ENCODE results near the gene TSNAXIP1.
"Not testable (repeated sequence)": the region's sequence is repeated elsewhere in the genome, so short reads cannot be mapped to it uniquely, and the experiment has no call there.

Gene TSNAXIP1

GRCh38 chr16:67783353-67783725 is 23.4 kb upstream of the TSNAXIP1 start:
- no peak for FAIRE-seq

DNA sequence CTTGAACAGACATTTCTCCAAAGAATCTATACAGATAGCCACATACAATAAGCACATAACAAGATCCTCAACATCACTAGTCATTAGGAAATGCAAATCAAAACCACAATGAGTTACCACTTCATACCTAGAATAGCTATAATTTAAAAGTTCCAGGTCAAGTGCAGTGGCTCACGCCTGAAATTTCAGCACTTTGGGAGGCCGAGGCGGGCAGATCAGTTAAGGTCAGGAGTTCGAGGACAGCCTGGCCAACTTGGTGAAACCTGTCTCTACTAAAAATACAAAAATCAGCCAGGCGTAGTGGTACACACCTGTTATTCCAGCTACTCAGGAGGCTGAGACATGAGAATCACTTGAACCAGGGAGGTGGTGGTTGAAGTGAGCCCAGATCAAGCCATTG is 20.2 kb upstream of the TSNAXIP1 start:
- FAIRE-seq, result no peak

- FAIRE-seq, result no peak
Measured at GRCh38 chr16:67790071-67790470, 16.6 kb upstream of the TSNAXIP1 start.

DNA sequence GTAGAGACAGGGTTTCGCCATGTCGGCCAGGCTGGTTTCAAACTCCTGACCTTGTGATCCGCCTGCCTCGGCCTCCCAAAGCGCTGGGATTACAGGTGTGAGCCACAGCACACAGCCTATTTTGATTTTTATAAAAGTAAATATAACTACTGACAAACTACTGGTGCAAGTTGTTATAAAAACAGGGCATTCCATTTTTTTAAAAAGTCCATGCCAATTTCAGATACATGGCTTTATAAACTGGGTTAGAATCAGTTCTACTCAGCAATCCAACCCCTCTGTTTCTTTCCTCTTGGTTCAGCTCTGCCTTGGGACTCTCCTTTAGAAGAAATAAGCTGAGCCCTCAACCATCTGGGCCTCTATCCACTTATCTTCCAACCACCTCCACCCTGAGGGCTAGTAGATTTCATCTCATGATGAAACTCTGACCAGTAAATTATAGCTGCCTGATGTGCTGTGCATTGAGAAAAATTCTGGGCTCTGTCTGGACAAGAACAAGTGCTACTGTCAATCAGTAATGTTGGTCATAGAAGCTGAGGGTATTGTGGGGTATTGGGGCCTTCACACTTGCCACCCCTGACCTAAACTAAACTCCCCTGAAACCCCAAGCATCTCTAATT is 10.5 kb upstream of the TSNAXIP1 start:
- FAIRE-seq, result no peak

GRCh38 chr16:67800338-67800926 is 6.3 kb upstream of the TSNAXIP1 start:
- no peak for FAIRE-seq

DNA sequence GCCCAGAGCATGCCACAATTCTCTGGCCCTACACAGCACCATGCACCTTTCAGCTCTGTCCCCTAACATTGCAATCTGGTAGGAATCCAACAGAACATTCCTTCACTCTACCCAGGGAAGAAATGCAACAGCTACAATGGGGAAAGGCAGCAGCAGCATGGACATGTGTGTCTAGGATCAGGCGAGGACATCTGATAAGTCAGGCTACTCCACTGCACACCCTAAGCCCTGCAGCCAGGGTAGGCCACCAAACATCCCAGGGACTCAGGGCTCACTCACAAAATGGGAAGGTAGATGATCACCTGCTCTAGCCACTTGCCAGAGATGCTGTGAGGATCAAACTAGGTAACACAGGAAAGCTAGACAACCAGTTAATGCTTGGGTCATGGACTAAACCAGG is 5.4 kb upstream of the TSNAXIP1 start:
- FAIRE-seq, result no peak

DNA sequence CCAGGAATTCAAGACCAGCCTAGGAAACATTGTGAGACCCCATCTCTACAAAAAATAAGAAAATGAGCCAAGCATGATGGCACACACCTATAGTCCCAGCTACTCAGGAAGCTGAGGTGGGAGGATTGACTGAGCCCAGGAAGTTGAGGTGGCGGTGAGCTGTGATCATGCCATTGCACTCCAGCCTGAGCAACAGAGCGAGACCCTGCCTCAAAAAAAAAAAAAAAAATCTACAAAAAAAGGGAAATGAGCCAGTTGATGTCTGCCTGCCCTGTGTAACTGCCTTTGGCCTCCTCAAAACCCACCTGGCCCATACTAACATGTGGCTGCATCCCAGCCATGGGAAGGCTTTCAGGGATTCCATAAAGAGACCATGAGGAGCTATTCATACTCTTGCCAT is 4.8 kb upstream of the TSNAXIP1 start:
- FAIRE-seq, result no peak

DNA sequence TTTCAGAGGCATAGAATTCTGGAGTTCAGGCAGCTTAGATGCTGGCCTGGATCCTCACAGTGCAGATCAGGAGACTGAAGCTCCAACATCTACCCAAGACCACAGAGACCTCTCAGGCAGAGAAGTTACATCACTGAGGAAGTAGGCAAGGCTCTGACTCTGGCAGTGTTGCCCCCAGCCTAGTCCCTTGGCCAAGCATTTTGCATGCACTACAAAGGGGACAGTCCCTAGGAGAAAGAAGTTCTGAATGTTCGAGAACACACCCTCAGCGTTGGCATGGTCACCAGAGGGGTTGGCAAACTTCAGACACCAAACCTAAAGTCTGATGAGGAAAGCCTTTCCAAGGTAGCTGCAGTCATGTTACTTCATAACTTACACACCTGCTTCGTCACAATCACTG is 2.8 kb upstream of the TSNAXIP1 start:
- no peak for FAIRE-seq

DNA sequence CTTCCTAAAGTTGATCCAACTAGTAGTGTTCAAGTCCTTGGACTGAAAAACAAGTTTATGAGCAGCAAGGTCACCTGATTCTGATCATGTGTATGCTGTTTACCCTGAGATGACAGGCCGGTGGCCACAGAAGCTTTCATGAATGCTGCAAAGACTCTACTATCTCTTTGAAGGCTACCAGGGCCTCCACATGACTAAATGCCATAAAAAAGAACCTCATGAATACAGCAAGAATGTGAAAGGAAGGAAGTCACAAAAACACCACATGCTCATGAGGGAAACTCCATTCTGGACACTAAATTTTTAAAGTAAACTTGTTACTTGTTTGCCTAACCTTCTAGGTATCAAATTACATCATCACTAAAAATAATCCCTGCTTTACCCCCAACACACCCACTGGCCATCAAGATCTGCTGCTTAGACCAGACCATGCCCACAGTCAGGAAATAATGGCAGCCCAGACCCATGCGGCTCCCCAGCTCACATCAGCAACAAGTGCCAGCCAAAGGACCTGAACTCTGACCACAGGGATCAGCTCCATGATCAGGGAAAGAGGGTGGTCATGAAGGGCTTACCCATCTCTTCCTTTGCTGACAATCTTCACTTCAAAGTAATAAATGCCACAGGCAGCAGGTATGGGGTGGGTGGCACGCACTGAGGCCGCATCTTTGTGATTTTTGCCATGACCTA is 1.7 kb upstream of the TSNAXIP1 start:
- no peak for FAIRE-seq

DNA sequence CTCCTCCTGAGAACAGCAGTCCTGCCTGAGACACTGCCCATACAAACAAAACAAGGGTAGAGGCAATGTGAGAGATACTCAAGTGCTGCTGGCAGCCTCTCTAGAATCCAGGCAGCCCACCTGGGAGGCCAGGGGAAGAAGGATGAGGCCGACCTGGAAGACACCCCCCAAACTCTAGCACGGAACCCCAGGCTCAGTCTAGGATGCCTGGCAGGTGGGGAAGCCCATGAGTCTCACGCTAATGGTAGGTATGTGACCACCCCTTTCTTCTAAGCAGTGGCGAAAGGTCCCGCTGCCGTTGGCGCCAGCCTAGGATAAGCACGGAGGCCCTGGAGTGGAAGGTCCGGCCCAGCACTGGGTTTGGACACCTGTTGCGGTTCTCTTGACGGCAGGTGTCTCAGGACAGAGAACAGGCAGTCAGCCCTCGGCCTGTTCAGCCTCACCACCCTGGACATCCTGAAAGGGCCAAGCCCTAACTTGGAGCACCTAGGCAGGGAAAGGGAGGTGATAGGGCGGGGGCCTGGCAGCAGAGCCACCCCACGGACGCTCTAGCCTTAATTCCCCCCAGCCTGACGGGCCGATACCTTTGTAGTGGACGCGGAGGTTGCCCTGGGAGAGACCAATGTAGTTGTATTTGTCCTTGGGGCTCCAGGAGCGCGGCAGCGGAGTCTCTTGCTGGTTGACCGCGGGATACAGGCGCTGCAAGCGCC is 816 bp upstream of the TSNAXIP1 start:
- no peak for FAIRE-seq

GRCh38 chr16:67807148-67807682 is 526 bp downstream of the TSNAXIP1 start:
- FAIRE-seq, result no peak

DNA sequence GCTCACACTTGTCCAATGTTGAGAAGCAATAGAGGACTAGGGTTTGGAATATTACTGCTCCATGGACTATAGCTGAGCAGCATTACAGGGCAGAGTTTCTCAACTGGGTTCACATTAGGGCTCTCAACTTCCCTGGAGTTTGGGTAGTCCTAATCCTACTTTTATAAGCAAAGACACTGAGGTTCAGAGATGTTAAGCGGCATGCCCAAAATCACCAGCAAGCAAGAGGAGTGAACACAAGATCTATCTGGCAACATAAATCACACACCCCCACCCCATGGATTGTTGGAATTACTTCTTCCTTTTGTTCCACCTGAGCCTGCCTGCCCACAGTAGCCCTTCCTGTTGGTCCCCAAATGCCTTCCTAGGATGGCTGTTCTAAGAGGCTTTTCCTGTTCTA is 5.2 kb downstream of the TSNAXIP1 start:
- no peak for FAIRE-seq

GRCh38 chr16:67814567-67814966 is 7.9 kb downstream of the TSNAXIP1 start:
- FAIRE-seq, result no peak

DNA sequence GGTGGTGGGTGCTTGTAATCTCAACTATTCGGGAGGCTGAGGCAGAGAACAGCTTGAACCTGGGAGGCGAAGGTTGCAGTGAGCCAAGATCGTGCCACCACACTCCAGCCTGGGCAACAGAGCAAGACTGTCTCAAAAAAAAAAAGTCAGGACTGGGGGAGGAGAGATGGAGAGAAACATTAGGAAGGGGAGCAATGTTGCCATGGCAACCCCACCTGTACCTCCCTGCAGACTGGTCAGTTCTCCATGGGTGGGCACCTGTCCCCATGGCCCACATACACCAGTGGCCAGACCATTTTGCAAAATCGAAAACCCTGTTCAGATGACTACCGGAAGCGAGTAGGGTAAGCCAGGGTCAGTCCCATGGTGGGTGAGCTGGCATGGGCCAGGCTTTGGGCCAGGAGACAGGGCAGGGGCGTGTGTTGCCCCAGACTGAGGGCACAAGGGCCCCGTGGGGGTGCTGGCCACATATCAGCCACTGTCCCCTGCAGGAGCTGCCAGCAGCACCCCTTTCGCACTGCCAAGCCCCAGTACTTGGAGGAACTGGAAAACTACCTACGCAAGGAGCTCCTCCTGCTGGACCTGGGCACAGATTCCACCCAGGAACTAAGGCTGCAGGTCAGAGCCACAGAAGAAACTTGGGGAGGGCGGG is 14.0 kb downstream of the TSNAXIP1 start:
- no peak for FAIRE-seq

GRCh38 chr16:67822511-67822910 is 15.8 kb downstream of the TSNAXIP1 start:
- FAIRE-seq, result no peak

- no peak for FAIRE-seq
Measured at GRCh38 chr16:67825119-67825518, 18.4 kb downstream of the TSNAXIP1 start.

DNA sequence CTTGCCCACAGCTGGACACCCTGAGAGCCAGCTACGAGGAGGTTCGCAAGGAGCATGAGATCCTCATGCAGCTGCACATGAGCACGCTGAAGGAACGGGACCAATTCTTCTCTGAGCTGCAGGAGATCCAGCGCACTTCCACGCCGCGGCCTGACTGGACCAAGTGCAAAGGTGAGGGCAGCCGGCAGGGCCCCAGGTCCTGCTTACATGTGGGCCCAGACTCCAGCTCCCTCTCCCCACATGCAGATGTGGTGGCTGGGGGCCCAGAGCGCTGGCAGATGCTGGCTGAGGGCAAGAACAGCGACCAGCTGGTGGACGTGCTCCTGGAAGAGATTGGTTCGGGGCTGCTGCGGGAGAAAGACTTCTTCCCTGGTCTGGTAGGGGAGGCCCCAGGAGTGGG is 19.2 kb downstream of the TSNAXIP1 start:
- FAIRE-seq, result no peak

DNA sequence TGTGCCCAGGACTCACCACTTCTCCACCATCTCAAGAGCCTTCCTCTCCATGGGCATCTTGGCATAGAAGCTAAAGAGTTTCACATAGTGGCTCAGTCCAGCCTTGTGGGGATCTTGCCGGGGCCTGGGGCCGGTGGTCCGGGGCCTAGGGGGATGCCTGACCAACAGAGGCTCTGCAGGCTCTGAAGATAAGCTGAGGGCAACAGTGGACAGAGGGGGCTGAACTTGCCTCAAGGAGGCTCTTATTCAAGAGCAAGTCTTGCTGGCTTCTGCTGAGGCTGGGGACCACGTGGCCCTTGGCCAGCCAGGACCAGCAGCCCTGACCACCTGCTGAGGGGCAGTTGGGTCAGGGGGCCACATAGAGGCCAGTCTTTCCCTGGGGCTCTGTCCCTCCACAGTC is 22.0 kb downstream of the TSNAXIP1 start:
- FAIRE-seq, result no peak

GRCh38 chr16:67833030-67833414 is 26.3 kb downstream of the TSNAXIP1 start:
- no peak for FAIRE-seq

- FAIRE-seq, result peak; percentile 25
Measured at GRCh38 chr16:67833415-67834241, 26.9 kb downstream of the TSNAXIP1 start.

GRCh38 chr16:67834242-67834614 is 27.5 kb downstream of the TSNAXIP1 start:
- no peak for FAIRE-seq

DNA sequence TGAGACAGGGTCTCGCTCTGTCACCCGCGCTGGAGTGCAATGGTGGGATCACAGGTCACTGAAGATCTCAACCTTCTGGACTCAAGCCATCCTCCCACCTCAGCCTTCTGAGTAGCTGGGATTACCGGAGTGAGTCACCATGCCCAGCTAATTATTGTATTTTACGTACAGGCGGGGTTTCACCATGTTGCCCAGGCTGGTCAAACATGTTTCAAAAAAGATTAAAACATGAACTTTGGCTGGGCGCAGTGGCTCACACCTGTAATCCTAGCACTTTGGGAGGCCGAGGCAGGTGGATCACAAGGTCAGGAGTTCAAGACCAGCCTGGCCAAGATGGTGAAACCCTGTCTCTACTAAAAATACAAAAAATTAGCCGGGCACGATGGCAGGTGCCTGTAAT is 30.5 kb downstream of the TSNAXIP1 start:
- not testable (repeated sequence) for FAIRE-seq
